ENCODE data around the gene ZNF541.

ZNF541 gene

DNA sequence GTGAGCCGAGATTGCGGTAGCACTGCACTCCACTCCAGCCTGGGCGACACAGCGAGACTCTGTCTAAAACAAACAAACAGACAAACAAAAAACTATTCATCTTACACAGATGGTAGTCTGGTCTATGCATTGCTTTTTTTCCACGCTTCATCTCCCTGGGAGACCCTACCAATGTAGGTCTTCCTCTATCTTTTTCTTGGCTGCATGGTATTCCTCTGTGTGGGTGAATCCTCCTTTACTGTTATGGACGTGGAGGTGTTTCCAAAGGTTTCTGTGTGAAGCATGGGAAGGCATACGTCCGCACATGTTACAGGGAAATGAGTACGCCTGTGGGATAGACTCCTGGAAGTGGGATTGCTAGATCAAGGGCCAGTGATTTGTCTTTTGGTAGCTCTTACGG lies 41.6 kb upstream of the ZNF541 start:
- TF ChIP-seq, protein P1, sequence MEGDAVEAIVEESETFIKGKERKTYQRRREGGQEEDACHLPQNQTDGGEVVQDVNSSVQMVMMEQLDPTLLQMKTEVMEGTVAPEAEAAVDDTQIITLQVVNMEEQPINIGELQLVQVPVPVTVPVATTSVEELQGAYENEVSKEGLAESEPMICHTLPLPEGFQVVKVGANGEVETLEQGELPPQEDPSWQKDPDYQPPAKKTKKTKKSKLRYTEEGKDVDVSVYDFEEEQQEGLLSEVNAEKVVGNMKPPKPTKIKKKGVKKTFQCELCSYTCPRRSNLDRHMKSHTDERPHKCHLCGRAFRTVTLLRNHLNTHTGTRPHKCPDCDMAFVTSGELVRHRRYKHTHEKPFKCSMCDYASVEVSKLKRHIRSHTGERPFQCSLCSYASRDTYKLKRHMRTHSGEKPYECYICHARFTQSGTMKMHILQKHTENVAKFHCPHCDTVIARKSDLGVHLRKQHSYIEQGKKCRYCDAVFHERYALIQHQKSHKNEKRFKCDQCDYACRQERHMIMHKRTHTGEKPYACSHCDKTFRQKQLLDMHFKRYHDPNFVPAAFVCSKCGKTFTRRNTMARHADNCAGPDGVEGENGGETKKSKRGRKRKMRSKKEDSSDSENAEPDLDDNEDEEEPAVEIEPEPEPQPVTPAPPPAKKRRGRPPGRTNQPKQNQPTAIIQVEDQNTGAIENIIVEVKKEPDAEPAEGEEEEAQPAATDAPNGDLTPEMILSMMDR (IDR thresholded peaks at IDR 0.05; ENCODE audit: insufficient read depth, low read depth, low read length, missing control alignments), result no peak
- H3K4me3 ChIP-seq (ENCODE audit: low read depth, low read length), result no peak overlapping the region
- no peak for DNase-seq (ENCODE audit: low read depth)

DNA sequence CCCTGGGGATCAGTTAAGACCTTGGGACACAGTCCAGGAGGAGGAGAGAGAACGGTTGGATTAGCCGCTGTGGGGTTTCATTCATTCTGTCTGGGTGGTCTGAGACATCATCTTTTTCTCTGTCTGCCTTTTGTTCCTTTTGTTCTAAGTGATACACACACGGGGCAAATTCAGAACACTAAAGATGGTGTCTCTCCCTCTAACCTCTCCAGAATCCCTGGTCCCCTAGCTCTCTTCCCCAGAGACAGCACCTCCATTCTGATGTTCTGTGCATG lies 41.0 kb upstream of the ZNF541 start:
- TF ChIP-seq, protein P1 (IDR thresholded peaks at IDR 0.05; ENCODE audit: insufficient read depth, low read depth, low read length, missing control alignments), result no peak
- no peak overlapping the region for H3K4me3 ChIP-seq (ENCODE audit: low read depth, low read length)
- DNase-seq (ENCODE audit: low read depth), result no peak

DNA sequence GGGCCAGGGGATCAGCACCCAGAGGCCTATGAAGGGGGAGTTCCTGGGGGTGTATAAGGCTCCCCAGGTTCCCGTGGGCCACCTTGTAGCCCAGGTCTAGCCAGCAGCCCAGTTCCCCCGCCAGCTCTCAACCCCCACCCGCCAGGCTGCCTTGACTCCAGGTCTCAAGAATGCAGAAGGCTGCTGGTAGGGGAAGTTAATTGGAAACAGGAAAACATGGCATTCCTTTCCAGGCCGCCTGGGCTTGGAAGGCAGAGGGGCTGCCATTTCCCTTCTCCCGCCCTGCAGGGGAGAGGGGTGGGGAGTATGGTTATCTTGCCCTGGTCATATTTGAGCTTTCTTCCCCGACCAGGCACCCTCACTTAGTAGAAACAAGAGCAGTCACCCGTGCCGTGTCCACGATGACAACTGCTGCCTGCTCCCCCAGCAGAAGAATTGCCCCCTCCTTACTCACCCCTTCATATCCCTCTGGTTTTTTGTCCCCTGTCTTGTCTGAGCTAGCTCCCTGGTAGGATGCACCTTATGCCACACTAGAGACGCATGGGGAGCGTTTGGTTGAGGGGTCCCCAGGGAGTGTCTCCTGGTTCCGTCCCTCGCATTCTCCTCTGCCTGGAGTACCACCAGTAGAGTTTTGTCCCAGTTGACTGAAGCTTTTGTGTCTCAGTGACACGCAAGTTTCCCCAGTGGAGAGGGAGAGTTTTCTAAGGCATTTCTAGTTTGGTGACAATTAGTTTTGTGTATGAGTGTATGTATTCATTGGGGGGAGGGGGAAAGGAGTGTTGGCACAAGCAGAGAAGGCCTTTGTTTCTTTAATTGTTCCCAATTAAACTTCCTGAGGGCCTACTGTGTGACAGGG lies 40.4 kb upstream of the ZNF541 start:
- TF ChIP-seq, protein P1 (IDR thresholded peaks at IDR 0.05; ENCODE audit: insufficient read depth, low read depth, low read length, missing control alignments), result no peak
- no peak for DNase-seq (ENCODE audit: low read depth)
- H3K4me3 ChIP-seq (ENCODE audit: low read depth, low read length), result no peak overlapping the region

DNA sequence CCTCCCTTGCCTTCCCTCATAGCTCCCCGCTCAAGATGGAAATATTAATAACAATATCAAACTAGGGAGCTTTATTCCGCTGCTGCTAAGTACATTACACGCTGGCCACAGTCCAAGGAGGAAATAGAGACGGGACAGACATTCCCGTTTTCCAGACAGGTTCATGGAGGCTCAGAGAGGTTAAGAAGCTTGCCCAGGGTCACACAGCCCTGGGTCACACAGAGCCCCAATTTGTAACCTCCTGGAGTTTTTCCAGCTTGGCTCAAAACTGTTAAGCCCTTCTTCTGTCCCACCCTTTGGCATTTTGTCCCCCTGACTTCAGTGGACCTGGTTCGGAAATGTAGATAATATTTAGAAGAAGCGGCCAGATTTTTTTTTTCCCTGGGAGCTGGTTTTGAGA lies 38.0 kb upstream of the ZNF541 start:
- H3K4me3 ChIP-seq (ENCODE audit: low read depth, low read length), result no peak overlapping the region
- DNase-seq (ENCODE audit: low read depth), result no peak
- TF ChIP-seq, protein P1 (IDR thresholded peaks at IDR 0.05; ENCODE audit: insufficient read depth, low read depth, low read length, missing control alignments), result no peak

DNA sequence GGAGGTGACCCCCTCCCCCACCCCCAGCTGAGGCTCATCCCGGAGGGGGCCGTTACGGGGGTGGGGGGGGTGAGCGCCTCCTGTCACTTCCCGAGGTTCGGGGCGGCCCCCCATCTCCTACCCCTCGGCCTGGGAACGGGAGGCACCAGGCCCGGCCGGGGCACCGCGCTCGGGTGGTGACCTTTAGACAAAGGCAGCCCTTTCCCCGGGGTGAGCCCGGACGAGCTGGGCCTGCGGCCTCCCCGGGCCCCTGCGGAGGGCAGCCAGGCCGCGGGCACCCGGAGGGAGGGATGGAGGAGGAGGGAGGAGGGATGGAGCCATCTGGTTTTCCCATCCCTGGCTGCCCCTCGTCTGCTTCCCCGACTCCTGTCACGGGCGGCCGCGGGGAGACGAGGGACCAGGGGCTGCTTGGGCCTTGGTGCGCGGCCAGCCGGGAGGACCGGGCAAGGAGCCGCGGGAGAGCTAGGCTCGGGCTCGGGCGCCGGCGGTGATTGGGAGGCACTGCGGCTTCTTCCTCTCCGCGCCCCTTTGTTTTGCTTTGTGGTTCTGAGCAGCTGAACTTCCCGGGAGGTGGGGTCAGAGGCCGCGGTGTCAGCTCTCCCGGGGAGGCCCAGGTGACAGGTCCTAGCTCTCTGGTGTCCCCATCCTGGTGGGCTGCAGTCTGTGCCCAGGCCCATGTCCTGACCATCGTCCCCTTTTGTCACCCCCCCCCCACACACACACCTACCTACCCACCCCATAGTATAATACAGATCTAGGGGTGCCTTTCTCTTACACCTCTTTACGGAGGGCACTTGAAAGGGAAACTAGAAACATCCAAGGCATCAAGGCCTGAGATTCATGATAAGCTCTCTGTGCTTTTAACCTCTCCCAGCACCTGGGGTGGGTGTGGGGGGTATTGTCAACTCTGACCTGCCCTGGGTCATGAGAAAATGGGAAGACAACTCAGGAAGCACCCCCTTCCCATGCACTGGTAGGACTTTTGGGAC lies 37.3 kb upstream of the ZNF541 start:
- peak; percentile 53 for DNase-seq (ENCODE audit: low read depth)
- TF ChIP-seq, protein P1 (IDR thresholded peaks at IDR 0.05; ENCODE audit: insufficient read depth, low read depth, low read length, missing control alignments), result no peak
- peak overlapping the region; percentile 56 for H3K4me3 ChIP-seq (ENCODE audit: low read depth, low read length)

DNA sequence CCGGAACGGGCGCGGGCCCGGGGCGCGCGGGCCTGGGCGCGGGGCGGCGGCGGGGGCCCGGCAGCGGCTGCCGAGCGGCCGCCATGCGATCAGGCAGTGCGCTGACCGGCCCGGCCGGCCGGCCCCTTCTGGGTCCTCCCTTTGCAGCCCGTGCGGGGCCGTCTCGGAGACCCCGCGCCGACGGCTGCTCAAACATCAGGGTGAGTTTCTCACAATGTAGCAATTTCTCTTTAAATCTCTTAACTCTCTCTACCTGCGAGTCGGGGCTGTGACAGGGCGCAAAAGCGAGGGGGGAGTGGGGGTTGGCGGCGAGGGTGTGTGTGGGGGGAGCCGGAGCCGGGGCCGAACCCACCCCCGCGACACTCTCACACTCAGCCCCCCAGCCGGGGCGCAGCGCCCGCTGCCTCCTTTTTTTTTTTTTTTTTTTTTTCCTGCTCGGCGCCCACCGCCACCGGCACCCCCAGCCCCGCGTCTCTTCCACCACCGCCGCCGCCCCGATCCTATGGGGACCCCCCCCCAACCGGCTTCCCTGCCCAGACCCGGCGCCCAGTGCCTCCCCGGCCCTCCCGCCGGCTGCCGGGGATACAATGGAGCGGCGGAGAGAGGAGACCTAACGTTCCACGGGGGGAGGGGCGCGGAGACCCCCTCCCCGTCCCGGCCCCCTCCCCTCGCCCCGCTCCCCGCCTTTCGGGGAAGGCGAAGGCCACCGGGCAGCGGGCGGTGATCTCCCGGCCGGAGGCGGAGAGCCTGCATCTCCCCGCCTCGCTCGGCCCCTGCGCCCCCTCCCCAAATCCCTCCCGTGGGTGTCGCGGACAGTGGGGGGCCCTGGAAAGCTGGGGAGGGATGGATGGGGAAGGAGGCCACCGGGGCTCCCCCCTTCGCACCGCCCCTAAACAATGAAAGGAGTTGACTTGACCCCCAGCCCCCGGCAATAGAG lies 36.3 kb upstream of the ZNF541 start, which contains the start of gene BICRA:
Gene BICRA (plus strand): TSS at position 166 of the 937 bp plus-strand sequence. CDS start 64,441 bp downstream, outside the sequence.
- TF ChIP-seq, protein P1 (IDR thresholded peaks at IDR 0.05; ENCODE audit: insufficient read depth, low read depth, low read length, missing control alignments), result no peak
- DNase-seq (ENCODE audit: low read depth), result peak; percentile 90

More for the DNA sequence above, 36.3 kb upstream of the ZNF541 start, which contains the start of gene BICRA:
- H3K4me3 ChIP-seq (ENCODE audit: low read depth, low read length), result peak within 1 kb of the TSS; percentile 96
